Gastrocnemius medialis (tissue), 4 donors: ENCODE data around the gene TMEM117.

Experiments
- CTCF ChIP-seq, 5 experiments: fragments of 450-650 bp in 3 of 5; fragments of 200-600 bp in 2 of 5; sonication (generic) in 2 of 5; IDR thresholded peaks in 4 of 5; conservative IDR thresholded peaks in 1 of 5; 1 replicate in 4 of 5; 2 replicates in 1 of 5; pipeline ENCODE4 v1.5.1; 2016 to 2019; ENCODE audit warnings: antibody characterized with exemption in 5 of 5, mild to moderate bottlenecking in 3 of 5, moderate library complexity in 3 of 5
- POLR2A ChIP-seq, 2 donors: fragments of 450-650 bp; IDR thresholded peaks; one replicate each; pipeline ENCODE4 v1.6.1; 2017; ENCODE audit warnings: antibody characterized with exemption in 2 of 2, mild to moderate bottlenecking in 2 of 2, moderate library complexity in 2 of 2

GRCh38 chr12:44193281-44193680 lies 357.4 kb downstream of the TMEM117 start:
- TF ChIP-seq CTCF (IDR thresholded peaks at IDR 0.05 in 4 of 5, conservative IDR thresholded peaks at IDR 0.05 in 1 of 5): no peak
- TF ChIP-seq POLR2A (IDR thresholded peaks at IDR 0.05): no peak
